Astrocyte (in vitro differentiated cells and primary cell): ENCODE measurements around the gene GRIN3B. TPM values are rescaled to one million over a fixed set of nuclear protein-coding genes. Genes with fewer than 3 reads are reported as not detected.

Source experiments
- DNase-seq: peaks from one replicate; pipeline ENCODE4 v3.0.0-alpha.2; 2010; ENCODE audit warnings: low read depth
- FAIRE-seq: peaks from 2 replicates; lab custom pipeline; 2011; peaks lifted over from hg19 to GRCh38; lab: Jason Lieb, UNC
- H2AFZ ChIP-seq: 2 replicates; pipeline ENCODE4 v1.6.0; 2012; ENCODE audit warnings: low read depth, low read length, inconsistent platforms
- H3K27ac ChIP-seq: 2 replicates; pipeline ENCODE4 v1.5.1; 2011; ENCODE audit warnings: low read depth, low read length, inconsistent platforms
- H3K27me3 ChIP-seq: 2 replicates; pipeline ENCODE4 v1.6.0; 2011; ENCODE audit warnings: low read length, inconsistent platforms; ENCODE audit not compliant: insufficient read depth
- H3K36me3 ChIP-seq: 2 replicates; pipeline ENCODE4 v1.5.1; 2011; ENCODE audit warnings: low read length, inconsistent platforms; ENCODE audit not compliant: insufficient read depth
- H3K4me1 ChIP-seq: 2 replicates; pipeline ENCODE4 v1.5.1; 2011; ENCODE audit warnings: low read length, inconsistent platforms; ENCODE audit not compliant: insufficient read depth
- H3K4me2 ChIP-seq: 2 replicates; pipeline ENCODE4 v1.6.0; 2012; ENCODE audit warnings: low read length, inconsistent platforms
- H3K4me3 ChIP-seq: 2 replicates; pipeline ENCODE4 v1.5.1; 2011; ENCODE audit warnings: low read depth, mild to moderate bottlenecking, low read length, inconsistent platforms; ENCODE audit not compliant: insufficient read depth
- H3K79me2 ChIP-seq: 2 replicates; pipeline ENCODE4 v1.6.0; 2012; ENCODE audit warnings: mild to moderate bottlenecking, low read length, inconsistent platforms; ENCODE audit not compliant: insufficient read depth
- H3K9ac ChIP-seq: 2 replicates; pipeline ENCODE4 v1.6.0; 2012; ENCODE audit warnings: mild to moderate bottlenecking, low read length, inconsistent platforms
- H3K9me3 ChIP-seq: 2 replicates; pipeline ENCODE4 v1.5.1; 2012; ENCODE audit warnings: low read depth, mild to moderate bottlenecking, low read length, inconsistent platforms; ENCODE audit not compliant: insufficient read depth
- H4K20me1 ChIP-seq: 2 replicates; pipeline ENCODE4 v1.6.0; 2012; ENCODE audit warnings: low read length, inconsistent platforms; ENCODE audit not compliant: insufficient read depth
- H3K27ac Mint-ChIP-seq: one replicate; pipeline ENCODE4 v1.8.0; 2021; ENCODE audit warnings: mild to moderate bottlenecking, mixed read lengths; ENCODE audit not compliant: unreplicated experiment
- H3K27me3 Mint-ChIP-seq: one replicate; pipeline ENCODE4 v1.8.0; 2021; ENCODE audit warnings: low read depth, mixed read lengths; ENCODE audit not compliant: unreplicated experiment
- H3K36me3 Mint-ChIP-seq: one replicate; pipeline ENCODE4 v1.8.0; 2021; ENCODE audit warnings: low read depth, mixed read lengths; ENCODE audit not compliant: unreplicated experiment
- H3K4me1 Mint-ChIP-seq: one replicate; pipeline ENCODE4 v1.8.0; 2021; ENCODE audit warnings: low read depth, mixed read lengths; ENCODE audit not compliant: unreplicated experiment
- H3K4me3 Mint-ChIP-seq: one replicate; pipeline ENCODE4 v1.8.0; 2021; ENCODE audit warnings: mild to moderate bottlenecking, moderate library complexity, mixed read lengths; ENCODE audit not compliant: unreplicated experiment
- H3K9me3 Mint-ChIP-seq: one replicate; pipeline ENCODE4 v1.8.0; 2021; ENCODE audit warnings: mild to moderate bottlenecking, mixed read lengths; ENCODE audit not compliant: unreplicated experiment
- EZH2 ChIP-seq: IDR thresholded peaks from 2 replicates; pipeline ENCODE4 v1.6.1; 2012; ENCODE audit warnings: mild to moderate bottlenecking, low read length, inconsistent platforms; ENCODE audit not compliant: insufficient read depth
- total RNA-seq: library from RNA; stranded (reverse); gene quantifications from 2 replicates; pipeline ENCODE4 v1.2.1, GENCODE V29; 2021
- TF ChIP-seq, protein P1 (sequence below): IDR thresholded peaks from 2 replicates; pipeline ENCODE4 v1.5.1; 2011; ENCODE audit warnings: low read depth, mild to moderate bottlenecking, inconsistent platforms, low read length, moderate library complexity; ENCODE audit not compliant: insufficient read depth

The GRIN3B gene
- total RNA-seq, 1 donor from 2014 or later = 2.7 TPM

DNA sequence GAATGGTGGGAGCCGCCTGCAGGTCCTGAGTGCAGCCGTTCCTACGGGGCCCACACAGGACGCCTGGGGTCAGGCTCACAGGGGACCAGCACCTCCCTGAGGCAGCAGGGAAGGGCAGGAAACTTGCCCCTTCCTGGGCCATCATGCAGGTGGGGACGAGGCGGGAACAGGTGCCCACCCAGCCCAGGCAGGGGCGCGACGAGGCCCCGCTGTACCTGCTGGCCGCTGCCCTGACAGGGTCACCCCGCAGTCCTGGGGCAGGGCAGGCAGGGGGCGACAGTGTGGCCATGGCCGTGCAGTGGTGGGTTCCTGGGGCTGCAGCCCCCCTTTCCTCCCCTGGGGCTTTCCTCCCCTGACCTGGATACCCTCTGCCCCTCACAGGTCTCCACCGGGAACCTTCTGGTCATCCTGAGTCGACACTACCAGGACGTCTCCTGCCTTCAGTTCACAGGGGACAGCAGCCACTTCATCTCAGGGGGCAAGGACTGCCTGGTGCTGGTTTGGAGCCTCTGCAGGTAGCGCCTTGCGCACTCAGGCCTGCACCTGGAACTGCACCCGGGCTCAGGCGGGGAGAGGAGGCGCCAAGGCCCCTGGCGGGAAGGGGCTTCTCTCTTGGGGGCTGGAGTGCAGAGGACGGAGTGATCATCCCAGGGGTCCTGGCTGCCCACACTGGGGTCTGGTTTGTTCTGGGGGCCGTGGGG lies 10.7 kb upstream of the GRIN3B start:
- no peak for DNase-seq
- no peak overlapping the region for H3K4me3 ChIP-seq
- H3K9me3 ChIP-seq = no peaks in the 10 kb centered on the region
- H3K27ac ChIP-seq = no peak overlapping the region
- no peaks in the 10 kb centered on the region for H3K27me3 ChIP-seq
- peaks cover 3% of the 10 kb centered on the region for H3K36me3 Mint-ChIP-seq
- no peaks in the 10 kb centered on the region for H3K27me3 Mint-ChIP-seq
- no peaks in the 10 kb centered on the region for H3K36me3 ChIP-seq
- H3K4me2 ChIP-seq = no peak overlapping the region
- peaks cover 4% of the 10 kb centered on the region for H3K4me1 Mint-ChIP-seq
- H3K79me2 ChIP-seq = peaks cover 11% of the 10 kb centered on the region
- H4K20me1 ChIP-seq = peaks cover 28% of the 10 kb centered on the region
- H3K27ac Mint-ChIP-seq = no peak overlapping the region
- no peak overlapping the region for H2AFZ ChIP-seq
- H3K4me3 Mint-ChIP-seq = no peak overlapping the region
- no peaks in the 10 kb centered on the region for H3K9me3 Mint-ChIP-seq
- no peak for FAIRE-seq
- H3K9ac ChIP-seq = no peak overlapping the region
- peaks cover 8% of the 10 kb centered on the region for H3K4me1 ChIP-seq
- TF ChIP-seq EZH2 = no peak
- TF ChIP-seq, protein P1, sequence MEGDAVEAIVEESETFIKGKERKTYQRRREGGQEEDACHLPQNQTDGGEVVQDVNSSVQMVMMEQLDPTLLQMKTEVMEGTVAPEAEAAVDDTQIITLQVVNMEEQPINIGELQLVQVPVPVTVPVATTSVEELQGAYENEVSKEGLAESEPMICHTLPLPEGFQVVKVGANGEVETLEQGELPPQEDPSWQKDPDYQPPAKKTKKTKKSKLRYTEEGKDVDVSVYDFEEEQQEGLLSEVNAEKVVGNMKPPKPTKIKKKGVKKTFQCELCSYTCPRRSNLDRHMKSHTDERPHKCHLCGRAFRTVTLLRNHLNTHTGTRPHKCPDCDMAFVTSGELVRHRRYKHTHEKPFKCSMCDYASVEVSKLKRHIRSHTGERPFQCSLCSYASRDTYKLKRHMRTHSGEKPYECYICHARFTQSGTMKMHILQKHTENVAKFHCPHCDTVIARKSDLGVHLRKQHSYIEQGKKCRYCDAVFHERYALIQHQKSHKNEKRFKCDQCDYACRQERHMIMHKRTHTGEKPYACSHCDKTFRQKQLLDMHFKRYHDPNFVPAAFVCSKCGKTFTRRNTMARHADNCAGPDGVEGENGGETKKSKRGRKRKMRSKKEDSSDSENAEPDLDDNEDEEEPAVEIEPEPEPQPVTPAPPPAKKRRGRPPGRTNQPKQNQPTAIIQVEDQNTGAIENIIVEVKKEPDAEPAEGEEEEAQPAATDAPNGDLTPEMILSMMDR = peak; percentile 2

DNA sequence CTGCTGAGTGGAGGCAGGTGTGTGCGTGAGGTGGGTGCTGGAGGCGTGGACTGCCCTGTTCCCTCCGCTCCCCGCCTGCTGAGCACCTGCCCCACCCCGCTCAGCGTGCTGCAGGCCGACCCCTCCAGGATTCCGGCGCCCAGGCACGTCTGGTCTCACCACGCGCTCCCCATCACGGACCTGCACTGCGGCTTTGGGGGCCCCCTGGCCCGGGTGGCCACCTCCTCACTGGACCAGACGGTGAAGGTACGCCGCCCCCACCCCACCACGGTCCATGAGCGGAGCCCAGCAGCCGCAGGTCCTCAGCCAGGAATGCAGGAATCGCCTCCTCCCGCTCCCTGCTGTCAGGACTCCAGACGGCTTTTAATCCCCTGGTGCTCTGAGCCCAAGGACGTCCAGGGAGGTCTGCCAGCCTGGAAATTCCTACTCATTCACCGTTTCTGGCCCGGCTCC lies 10.1 kb upstream of the GRIN3B start:
- no peak overlapping the region for H3K4me2 ChIP-seq
- Mint-ChIP-seq H3K27me3 (no peaks in the 10 kb centered on the region), H3K27ac (no peak overlapping the region), H3K9me3 (no peaks in the 10 kb centered on the region), H3K4me1 (no peaks in the 10 kb centered on the region), H3K4me3 (no peak overlapping the region), H3K36me3 (peaks cover 3% of the 10 kb centered on the region)
- H3K27ac ChIP-seq = no peak overlapping the region
- no peaks in the 10 kb centered on the region for H3K27me3 ChIP-seq
- H4K20me1 ChIP-seq = peaks cover 25% of the 10 kb centered on the region
- no peaks in the 10 kb centered on the region for H3K9me3 ChIP-seq
- no peaks in the 10 kb centered on the region for H3K36me3 ChIP-seq
- FAIRE-seq = no peak
- H3K4me3 ChIP-seq = no peak overlapping the region
- no peak for TF ChIP-seq EZH2
- TF ChIP-seq, protein P1 = no peak
- peaks cover 7% of the 10 kb centered on the region for H3K79me2 ChIP-seq
- no peak for DNase-seq
- H2AFZ ChIP-seq = no peak overlapping the region
- no peak overlapping the region for H3K9ac ChIP-seq
- H3K4me1 ChIP-seq = peaks cover 8% of the 10 kb centered on the region

DNA sequence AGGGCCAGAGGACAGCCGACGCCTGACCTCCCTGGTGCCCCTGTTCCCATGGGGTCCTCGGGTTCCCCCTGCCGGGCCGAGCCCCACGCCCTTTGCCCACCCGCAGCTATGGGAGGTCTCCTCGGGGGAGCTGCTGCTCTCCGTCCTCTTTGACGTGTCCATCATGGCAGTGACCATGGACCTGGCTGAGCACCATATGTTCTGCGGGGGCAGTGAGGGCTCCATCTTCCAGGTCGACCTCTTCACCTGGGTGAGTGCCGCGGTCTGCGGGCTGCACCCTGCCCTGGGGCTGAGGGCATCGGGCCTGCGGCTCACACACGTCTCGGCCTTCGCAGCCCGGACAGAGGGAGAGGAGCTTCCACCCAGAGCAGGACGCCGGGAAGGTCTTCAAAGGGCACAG lies 9.5 kb upstream of the GRIN3B start:
- Histone ChIP-seq H3K9ac (no peak overlapping the region), H3K27ac (no peak overlapping the region), H2AFZ (no peak overlapping the region), H3K9me3 (no peaks in the 10 kb centered on the region), H3K4me1 (peaks cover 8% of the 10 kb centered on the region), H3K27me3 (peaks cover 3% of the 10 kb centered on the region), H3K4me3 (no peak overlapping the region), H3K79me2 (peaks cover under 1% of the 10 kb centered on the region), H4K20me1 (peaks cover 25% of the 10 kb centered on the region), H3K36me3 (no peaks in the 10 kb centered on the region), H3K4me2 (no peak overlapping the region)
- no peak for DNase-seq
- no peaks in the 10 kb centered on the region for H3K9me3 Mint-ChIP-seq
- no peaks in the 10 kb centered on the region for H3K27me3 Mint-ChIP-seq
- no peaks in the 10 kb centered on the region for H3K4me1 Mint-ChIP-seq
- no peak for TF ChIP-seq EZH2
- TF ChIP-seq, protein P1 = no peak
- FAIRE-seq = no peak
- peaks cover 3% of the 10 kb centered on the region for H3K36me3 Mint-ChIP-seq
- no peak overlapping the region for H3K27ac Mint-ChIP-seq
- no peak overlapping the region for H3K4me3 Mint-ChIP-seq
